22Rv1 (cell line): ENCODE data around the gene SERPINB5.

ENCODE experiments used
- ZFX ChIP-seq: fragments of 450-650 bp; IDR thresholded peaks from 2 replicates; pipeline ENCODE4 v1.6.1; 2017; ENCODE audit warnings: antibody characterized with exemption, borderline replicate concordance
- TF ChIP-seq, protein P1 (sequence below): fragments of 450-650 bp; IDR thresholded peaks from 2 replicates; pipeline ENCODE4 v1.5.1; 2017; ENCODE audit warnings: mild to moderate bottlenecking

DNA sequence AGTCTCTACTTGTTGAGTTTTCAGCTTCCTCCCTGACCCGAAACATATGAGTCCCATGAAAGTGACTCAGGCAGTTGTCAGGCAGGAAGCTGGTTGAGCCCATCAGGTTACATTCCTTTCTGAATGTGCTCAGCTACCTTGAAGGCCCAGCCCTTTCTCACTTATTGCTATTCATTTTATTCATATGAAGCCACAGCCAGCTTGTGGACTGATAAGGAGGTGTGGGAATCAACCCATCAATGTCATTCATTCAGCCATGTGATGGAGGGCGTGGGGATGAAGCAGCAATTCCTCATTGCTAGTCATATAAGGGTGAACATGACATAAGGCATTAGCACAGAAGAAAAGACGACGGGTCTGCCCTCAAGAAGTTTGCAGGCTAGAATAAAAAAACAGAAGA lies 49.2 kb upstream of the SERPINB5 start:
- TF ChIP-seq, protein P1, sequence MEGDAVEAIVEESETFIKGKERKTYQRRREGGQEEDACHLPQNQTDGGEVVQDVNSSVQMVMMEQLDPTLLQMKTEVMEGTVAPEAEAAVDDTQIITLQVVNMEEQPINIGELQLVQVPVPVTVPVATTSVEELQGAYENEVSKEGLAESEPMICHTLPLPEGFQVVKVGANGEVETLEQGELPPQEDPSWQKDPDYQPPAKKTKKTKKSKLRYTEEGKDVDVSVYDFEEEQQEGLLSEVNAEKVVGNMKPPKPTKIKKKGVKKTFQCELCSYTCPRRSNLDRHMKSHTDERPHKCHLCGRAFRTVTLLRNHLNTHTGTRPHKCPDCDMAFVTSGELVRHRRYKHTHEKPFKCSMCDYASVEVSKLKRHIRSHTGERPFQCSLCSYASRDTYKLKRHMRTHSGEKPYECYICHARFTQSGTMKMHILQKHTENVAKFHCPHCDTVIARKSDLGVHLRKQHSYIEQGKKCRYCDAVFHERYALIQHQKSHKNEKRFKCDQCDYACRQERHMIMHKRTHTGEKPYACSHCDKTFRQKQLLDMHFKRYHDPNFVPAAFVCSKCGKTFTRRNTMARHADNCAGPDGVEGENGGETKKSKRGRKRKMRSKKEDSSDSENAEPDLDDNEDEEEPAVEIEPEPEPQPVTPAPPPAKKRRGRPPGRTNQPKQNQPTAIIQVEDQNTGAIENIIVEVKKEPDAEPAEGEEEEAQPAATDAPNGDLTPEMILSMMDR, result no peak
- no peak for TF ChIP-seq ZFX
